ENCODE data around the gene SFMBT2. TPM values are rescaled to one million over a fixed set of nuclear protein-coding genes. Genes with fewer than 3 reads are reported as not detected.

Gene SFMBT2
- polyA plus RNA-seq, 2 of the 4 experiments (the other 2 are of a cell fraction), result 9.6 to 10.2 TPM

DNA sequence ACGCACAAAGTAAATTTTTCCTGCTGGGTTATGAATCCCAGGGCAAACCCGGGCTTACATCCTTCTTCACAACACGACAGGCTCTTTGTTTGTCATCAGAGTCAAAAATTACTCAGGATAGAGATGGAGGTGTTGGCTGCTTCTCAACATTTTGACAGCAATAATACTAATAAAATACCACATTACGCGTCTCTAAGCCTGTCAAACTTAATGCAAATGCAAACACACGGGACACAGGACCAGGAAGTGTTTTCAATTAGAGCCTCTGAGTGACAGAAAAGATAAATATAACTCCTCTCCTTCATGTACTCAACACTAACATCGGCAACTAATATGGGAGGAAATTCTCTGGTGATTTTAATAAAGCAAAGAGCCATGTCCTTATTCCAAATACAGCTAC, 128.4 kb downstream of the SFMBT2 start:
- DNase-seq (ENCODE audit: low read depth in 1 of 2, low spot score in 1 of 2) (no peak), FAIRE-seq (no peak), ATAC-seq (no peak)
- Histone ChIP-seq H3K4me3 (no peak overlapping the region), H3K27ac (peak overlapping the region in 1 of 2 experiments; percentile 29; a peak in 2 of 6 replicates), H3K4me1 (peaks cover 15% of the 10 kb centered on the region; the same call in 1 of the 3 replicates), H3K9me3 (no peaks in the 10 kb centered on the region), H3K4me2 (no peak overlapping the region)
- POLR2A ChIA-PET, result interaction anchor here (0.5 kb wide), 1 partner anchor 128 kb away, joined by 3 read pairs; the partner anchor contains the start of gene SFMBT2
- CTCF ChIA-PET, result no interaction called here
- no peak for TF ChIP-seq SREBF2 (IDR thresholded peaks at IDR 0.05)
- TF ChIP-seq, protein P1, sequence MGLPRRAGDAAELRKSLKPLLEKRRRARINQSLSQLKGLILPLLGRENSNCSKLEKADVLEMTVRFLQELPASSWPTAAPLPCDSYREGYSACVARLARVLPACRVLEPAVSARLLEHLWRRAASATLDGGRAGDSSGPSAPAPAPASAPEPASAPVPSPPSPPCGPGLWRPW (IDR thresholded peaks at IDR 0.05), result no peak
- TF ChIP-seq ZC3H11A (IDR thresholded peaks at IDR 0.05), result no peak
- TF ChIP-seq CBX8 (IDR thresholded peaks at IDR 0.05), result no peak
- no peak for TF ChIP-seq FOSB (CRISPR knock-in tag; IDR thresholded peaks at IDR 0.05)
- TF ChIP-seq FOXS1 (CRISPR knock-in tag; IDR thresholded peaks at IDR 0.05), result no peak
- whole genome bisulfite sequencing (ENCODE audit: missing lambda C conversion rate), result 63% methylated on average over 7 of the region's 7 CpGs

DNA sequence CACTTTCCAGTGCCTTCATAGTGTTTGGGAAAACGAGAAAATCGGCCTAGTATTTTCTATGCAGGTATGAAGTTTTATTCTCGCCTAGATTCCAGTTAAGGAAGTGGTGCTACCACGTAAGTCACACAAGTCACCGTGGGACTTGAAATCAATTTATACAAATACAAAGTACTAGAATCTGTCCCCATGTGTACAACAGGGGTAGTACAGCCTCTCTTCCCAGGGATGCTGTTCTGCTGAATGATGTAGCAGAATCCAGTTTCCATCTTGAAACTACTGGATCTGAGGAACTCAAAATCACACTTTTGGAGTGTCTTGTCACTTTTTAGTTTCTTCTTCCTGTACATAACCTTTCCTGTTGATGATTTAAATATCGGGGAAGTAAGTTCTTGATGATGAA, 129.4 kb downstream of the SFMBT2 start:
- ATAC-seq, result peak in 1 of 2 experiments; percentile 69; a peak in 2 of 6 replicates
- Histone ChIP-seq H3K4me3 (no peak overlapping the region), H3K4me2 (no peak overlapping the region), H3K4me1 (peaks cover 15% of the 10 kb centered on the region; the same call in 1 of the 3 replicates), H3K27ac (no peak overlapping the region), H3K9me3 (no peaks in the 10 kb centered on the region)
- ChIA-PET POLR2A (no interaction called here), CTCF (interaction anchor here (0.7 kb wide), 1 partner anchor 9 kb away, joined by 3 read pairs; no protein-coding TSS in a partner anchor)
- TF ChIP-seq HDAC2 (IDR thresholded peaks at IDR 0.05) (no peak), GATA3 (IDR thresholded peaks at IDR 0.05; ENCODE audit: borderline replicate concordance) (no peak), SMC3 (IDR thresholded peaks at IDR 0.05) (no peak), TFCP2L1 (CRISPR knock-in tag; IDR thresholded peaks at IDR 0.05) (no peak)
- TF ChIP-seq, protein P2, sequence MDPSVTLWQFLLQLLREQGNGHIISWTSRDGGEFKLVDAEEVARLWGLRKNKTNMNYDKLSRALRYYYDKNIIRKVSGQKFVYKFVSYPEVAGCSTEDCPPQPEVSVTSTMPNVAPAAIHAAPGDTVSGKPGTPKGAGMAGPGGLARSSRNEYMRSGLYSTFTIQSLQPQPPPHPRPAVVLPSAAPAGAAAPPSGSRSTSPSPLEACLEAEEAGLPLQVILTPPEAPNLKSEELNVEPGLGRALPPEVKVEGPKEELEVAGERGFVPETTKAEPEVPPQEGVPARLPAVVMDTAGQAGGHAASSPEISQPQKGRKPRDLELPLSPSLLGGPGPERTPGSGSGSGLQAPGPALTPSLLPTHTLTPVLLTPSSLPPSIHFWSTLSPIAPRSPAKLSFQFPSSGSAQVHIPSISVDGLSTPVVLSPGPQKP (IDR thresholded peaks at IDR 0.05; ENCODE audit: low read depth, low read length), result no peak
- FAIRE-seq, result no peak
- 78% methylated on average over 6 of the region's 6 CpGs for WGBS (ENCODE audit: missing lambda C conversion rate)
- no peak for DNase-seq (ENCODE audit: low read depth in 1 of 2, low spot score in 1 of 2)

DNA sequence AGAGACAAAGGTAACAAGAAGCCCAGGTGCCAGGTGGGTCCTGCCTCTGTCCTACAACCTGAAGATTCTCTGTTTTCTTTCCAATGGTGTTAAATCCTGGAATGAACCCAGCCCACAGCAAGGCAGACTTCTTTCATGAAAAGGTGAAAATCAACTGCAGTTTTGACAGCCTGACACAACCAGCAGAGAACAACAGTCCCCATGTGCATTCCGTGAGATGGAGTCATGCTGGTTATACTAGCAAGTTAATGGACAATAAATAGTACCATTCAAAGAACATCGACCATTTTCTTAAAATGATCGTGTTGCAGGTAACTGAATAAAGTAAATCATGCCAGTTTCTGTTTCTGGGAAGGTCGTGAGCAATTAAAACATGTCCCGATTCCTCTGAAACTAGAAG, 131.5 kb downstream of the SFMBT2 start:
- Histone ChIP-seq H3K27ac (no peak overlapping the region), H3K9me3 (no peaks in the 10 kb centered on the region), H3K4me2 (no peak overlapping the region), H3K4me1 (0 out of 3 replicates have a peak, but pooled peaks cover 5% of the 10 kb centered on the region), H3K4me3 (no peak overlapping the region)
- ChIA-PET CTCF (interaction anchor here (0.6 to 1.1 kb wide), 3 partner anchors 10 to 1319 kb away, joined by 3 read pairs; no protein-coding TSS in a partner anchor), POLR2A (no interaction called here)
- ATAC-seq (no peak), FAIRE-seq (no peak), DNase-seq (ENCODE audit: low read depth in 1 of 2, low spot score in 1 of 2) (no peak)
- WGBS (ENCODE audit: missing lambda C conversion rate), result 48% methylated on average over 5 of the region's 5 CpGs
- TF ChIP-seq RCOR1 (IDR thresholded peaks at IDR 0.05; ENCODE audit: low read depth, low read length), result no peak

DNA sequence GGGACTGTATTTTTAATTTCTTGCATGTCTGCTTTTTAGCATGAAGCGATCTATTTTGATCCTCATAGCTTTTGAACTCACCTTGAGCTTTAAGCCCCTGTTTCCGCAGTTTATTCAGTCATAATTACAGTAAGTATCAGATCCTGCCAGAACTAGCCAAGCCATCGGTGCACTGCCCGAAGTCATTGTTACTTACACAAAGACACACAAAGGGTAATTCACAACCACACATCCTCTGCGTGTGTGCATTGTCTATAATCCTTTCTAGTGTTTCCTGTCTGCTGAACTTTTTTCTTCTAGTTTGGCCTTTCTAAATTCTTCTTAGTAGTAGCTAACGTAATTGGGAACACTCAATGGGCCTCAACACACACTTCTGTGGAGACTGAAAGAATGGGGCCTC, 133.0 kb downstream of the SFMBT2 start:
- TF ChIP-seq HOXA7 (CRISPR knock-in tag; IDR thresholded peaks at IDR 0.05), result no peak
- TF ChIP-seq RARB (CRISPR knock-in tag; IDR thresholded peaks at IDR 0.05), result no peak
- no peak for FAIRE-seq
- ChIA-PET CTCF (interaction anchor here (1.1 to 1.2 kb wide), 3 partner anchors 23 to 119 kb away, joined by 3 to 5 read pairs (median 3); no protein-coding TSS in a partner anchor), POLR2A (no interaction called here)
- Histone ChIP-seq H3K9me3 (no peaks in the 10 kb centered on the region), H3K4me3 (no peak overlapping the region), H3K4me1 (0 out of 3 replicates have a peak, but pooled peaks cover 5% of the 10 kb centered on the region), H3K27ac (no peak overlapping the region; a peak in 1 of 6 replicates), H3K4me2 (no peak overlapping the region)
- no peak for ATAC-seq
- DNase-seq (ENCODE audit: low read depth in 1 of 2, low spot score in 1 of 2), result no peak
- 89% methylated on average over 6 of the region's 6 CpGs for WGBS (ENCODE audit: missing lambda C conversion rate)

DNA sequence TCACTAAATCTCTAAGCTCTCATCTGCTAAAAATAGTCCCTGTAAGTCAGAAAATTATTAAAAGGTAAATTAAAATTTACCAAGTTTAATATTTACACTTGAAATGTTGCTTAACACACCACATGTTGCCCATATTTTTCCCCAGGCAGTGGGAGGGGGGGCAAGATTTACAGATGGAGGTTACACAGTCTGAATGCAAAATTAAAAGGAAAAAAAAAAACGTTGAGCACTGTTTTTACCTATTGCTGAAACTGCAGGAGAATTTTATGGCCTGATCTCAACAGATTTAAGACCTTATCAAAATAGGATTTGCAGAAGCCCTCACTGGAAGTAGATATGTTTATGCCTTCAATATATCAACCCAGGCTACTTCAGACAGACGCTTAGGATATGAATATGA, 133.4 kb downstream of the SFMBT2 start:
- Histone ChIP-seq H3K4me3 (no peak overlapping the region), H3K4me2 (no peak overlapping the region), H3K9me3 (no peaks in the 10 kb centered on the region), H3K4me1 (0 out of 3 replicates have a peak, but pooled peaks cover 5% of the 10 kb centered on the region), H3K27ac (no peak overlapping the region; a peak in 1 of 6 replicates)
- FAIRE-seq, result no peak
- DNase-seq (ENCODE audit: low read depth in 1 of 2, low spot score in 1 of 2), result no peak
- WGBS (ENCODE audit: missing lambda C conversion rate), result 44% methylated on average over 2 of the region's 2 CpGs
- ChIA-PET CTCF (interaction anchor here (1.1 to 1.2 kb wide), 2 partner anchors 24 to 120 kb away, joined by 3 read pairs; no protein-coding TSS in a partner anchor), POLR2A (no interaction called here)
- ATAC-seq, result no peak
- TF ChIP-seq, protein P3, sequence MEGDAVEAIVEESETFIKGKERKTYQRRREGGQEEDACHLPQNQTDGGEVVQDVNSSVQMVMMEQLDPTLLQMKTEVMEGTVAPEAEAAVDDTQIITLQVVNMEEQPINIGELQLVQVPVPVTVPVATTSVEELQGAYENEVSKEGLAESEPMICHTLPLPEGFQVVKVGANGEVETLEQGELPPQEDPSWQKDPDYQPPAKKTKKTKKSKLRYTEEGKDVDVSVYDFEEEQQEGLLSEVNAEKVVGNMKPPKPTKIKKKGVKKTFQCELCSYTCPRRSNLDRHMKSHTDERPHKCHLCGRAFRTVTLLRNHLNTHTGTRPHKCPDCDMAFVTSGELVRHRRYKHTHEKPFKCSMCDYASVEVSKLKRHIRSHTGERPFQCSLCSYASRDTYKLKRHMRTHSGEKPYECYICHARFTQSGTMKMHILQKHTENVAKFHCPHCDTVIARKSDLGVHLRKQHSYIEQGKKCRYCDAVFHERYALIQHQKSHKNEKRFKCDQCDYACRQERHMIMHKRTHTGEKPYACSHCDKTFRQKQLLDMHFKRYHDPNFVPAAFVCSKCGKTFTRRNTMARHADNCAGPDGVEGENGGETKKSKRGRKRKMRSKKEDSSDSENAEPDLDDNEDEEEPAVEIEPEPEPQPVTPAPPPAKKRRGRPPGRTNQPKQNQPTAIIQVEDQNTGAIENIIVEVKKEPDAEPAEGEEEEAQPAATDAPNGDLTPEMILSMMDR (IDR thresholded peaks at IDR 0.05), result no peak
- TF ChIP-seq, protein P2 (IDR thresholded peaks at IDR 0.05; ENCODE audit: low read depth, low read length), result no peak
- TF ChIP-seq CHD2 (IDR thresholded peaks at IDR 0.05; ENCODE audit: low read length, partially characterized antibody) (no peak), EP300 (IDR thresholded peaks at IDR 0.05) (no peak), CHD4 (IDR thresholded peaks at IDR 0.05; ENCODE audit: borderline replicate concordance) (no peak), HEYL (CRISPR knock-in tag; IDR thresholded peaks at IDR 0.05) (no peak), MYC (IDR thresholded peaks at IDR 0.05; ENCODE audit: borderline replicate concordance, low read length) (no peak)
- TF ChIP-seq, protein P4, sequence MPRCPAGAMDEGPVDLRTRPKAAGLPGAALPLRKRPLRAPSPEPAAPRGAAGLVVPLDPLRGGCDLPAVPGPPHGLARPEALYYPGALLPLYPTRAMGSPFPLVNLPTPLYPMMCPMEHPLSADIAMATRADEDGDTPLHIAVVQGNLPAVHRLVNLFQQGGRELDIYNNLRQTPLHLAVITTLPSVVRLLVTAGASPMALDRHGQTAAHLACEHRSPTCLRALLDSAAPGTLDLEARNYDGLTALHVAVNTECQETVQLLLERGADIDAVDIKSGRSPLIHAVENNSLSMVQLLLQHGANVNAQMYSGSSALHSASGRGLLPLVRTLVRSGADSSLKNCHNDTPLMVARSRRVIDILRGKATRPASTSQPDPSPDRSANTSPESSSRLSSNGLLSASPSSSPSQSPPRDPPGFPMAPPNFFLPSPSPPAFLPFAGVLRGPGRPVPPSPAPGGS (IDR thresholded peaks at IDR 0.05), result no peak
